Stimulated activated CD4-positive, alpha-beta T cell treated with anti-CD3 and anti-CD28 coated beads, Interleukin-4, amount 100 ng/mL, for 24 hours (primary cell): ENCODE results near the gene XAGE5.
"Not testable (repeated sequence)": the region's sequence is repeated elsewhere in the genome, so short reads cannot be mapped to it uniquely, and the experiment has no call there.

Source experiments
- DNase-seq: peaks from one replicate; pipeline ENCODE4 v3.0.0-alpha.2; 2020

The XAGE5 gene, protein sequence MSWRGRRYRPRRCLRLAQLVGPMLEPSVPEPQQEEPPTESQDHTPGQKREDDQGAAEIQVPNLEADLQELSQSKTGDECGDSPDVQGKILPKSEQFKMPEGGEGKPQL

DNA sequence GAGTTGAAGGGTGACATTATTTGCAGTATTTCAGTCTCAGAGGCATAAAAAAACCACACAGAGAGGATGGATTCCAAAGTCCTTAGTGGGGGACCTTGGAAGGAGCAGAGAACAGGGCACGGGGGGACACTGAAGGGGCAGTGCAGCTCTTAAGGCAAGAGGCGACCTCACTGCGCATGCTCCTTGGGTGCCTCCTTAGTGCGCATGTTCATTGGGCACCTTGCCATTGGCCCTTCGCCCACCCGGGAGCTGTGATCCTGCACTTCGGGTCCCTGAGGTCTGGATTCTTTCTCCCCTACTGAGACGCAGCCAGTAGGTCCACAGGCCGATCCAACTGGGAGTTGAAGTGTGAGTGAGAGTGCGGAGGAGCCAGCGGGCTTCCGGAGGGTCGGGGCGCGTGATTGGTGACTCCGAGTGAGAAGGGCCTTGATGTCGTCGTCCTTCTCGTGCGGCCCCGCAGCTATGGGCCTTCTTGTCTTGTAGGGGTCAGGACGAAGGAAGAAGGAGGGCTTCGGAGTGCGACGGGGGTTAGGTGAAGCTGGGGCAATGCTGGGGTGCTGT is at the start of gene XAGE5:
Gene XAGE5 (plus strand): TSS at position 223 of the 561 bp plus-strand sequence. CDS start 1,280 bp downstream, outside the sequence.
- DNase-seq = no peak

DNA sequence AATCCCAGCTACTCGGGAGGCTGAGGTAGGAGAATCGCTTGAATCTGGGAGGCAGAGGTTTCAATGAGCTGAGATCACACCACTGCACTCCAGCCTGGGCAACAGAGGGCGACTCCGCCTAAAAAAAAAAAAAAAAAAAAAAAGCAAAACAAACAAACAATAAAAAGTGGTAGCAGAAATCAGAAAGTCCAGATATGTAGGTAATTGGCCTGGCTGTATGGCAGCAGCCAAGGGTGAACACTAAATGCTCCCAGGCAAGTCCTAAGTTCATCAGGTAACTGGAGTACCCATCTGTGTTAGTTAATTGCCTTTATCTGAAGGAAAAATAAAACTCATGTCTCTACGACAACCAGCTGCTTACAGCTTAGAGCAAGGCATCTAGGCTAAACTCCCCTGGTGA is 45.1 kb upstream of the XAGE5 start:
- DNase-seq = not testable (repeated sequence)

DNA sequence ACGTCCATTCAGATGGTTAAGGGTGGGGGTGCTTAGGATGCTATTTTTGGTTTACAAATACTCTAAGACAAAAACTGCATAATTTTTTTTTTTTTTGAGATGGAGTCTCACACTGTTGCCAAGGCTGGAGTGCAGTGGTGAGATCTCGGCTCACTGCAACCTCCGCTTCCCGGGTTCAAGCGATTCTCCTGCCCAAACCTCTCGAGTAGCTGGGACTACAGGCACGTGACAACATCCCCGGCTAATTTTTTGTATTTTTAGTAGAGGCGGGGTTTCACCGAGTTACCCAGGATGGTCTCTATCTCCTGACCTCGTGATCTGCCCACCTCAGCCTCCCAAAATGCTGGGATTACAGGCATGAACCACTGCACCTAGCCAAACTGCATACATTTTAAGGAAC is 37.6 kb upstream of the XAGE5 start:
- DNase-seq = not testable (repeated sequence)

DNA sequence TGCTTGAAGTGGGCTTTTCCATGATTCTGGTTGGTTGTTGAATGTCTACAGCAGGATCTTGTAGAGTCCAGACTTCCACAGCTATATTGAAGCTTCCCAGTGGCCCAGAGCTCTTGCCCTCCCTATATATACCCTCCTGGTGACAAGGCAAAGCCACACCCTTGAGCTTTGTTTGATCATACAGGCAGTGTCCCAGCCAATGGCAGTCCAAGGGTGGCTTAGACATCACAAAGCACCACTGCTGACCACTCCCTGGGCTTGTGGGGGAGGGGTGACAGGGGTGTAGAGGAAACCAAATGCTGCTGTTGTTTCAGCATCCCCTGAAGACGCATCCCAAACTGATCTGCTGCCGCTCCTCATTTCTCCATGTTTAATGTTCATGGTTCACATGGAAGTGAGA is 13.8 kb upstream of the XAGE5 start, which contains the start of gene SPANXN5:
Gene SPANXN5 (minus strand): TSS at position 101 of the 400 bp plus-strand sequence. CDS start 79 bp downstream, at position 22.
- DNase-seq = not testable (repeated sequence)

DNA sequence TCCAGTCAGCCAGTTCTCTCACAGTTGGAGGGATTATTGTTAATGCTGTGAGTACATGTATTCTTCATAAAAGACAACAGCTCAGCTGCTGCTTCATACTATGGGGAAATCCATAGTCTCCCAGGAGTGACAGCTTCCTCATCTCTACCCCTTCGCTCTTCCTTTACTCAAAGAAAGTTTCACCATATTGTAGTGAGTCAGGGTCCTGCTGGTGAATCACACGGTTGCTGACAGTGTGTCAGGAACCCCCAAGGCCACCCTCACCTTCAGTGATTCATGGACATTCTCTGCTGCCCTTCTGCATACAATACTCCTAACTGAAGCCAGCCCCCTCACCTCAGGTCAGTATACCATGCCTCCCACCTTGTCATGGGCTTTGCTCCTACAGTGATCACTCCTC is 6.2 kb upstream of the XAGE5 start:
- DNase-seq = not testable (repeated sequence)

DNA sequence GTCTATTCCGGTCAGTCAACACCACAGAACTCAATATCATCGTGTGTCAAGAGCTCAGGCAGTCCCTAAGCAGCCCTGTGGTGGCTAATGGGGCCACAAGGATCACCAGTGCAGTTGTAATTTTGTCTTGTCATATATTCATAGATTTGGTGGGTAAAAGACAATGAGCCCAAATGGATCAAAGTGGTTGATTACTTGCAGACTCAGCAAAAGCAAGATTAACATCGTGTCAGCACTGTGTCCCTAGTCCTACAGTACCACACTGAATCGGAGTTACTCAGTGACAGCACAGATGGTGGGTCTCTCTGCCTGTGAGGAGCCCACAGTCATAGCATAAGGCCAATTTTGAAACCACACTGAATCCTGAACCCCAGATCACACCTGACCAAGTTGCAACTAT is 8.7 kb downstream of the XAGE5 start:
- no peak for DNase-seq

DNA sequence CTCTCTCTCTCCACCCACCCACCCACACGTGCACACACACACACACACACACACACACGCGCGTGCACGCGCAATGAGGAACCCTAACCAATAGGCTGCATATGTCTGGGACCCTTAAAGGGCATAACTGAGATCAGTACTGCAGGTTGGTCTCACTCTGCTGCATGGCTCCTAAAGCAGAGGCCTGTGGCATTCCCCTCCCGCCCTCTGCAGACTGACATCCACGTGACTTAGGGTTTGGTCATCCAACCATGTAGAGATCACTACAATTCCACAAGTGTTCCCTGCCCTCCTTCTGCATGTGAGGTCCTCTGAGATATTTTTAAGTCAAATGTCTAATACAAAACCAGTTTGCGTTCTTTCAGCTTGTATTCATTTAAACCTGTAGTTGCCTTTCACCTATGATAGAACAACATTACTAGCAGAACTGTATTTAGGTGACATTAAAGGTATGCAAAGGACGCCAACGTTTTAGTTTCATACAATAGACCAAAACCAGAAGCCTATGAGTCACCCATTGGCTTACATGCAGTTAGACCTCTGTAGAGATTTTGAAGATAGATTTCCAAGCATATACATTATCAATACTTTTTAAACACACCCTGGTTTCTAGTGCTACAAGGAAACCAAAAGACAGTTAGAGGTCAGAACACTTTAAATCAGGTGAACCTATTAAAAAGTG is 10.1 kb downstream of the XAGE5 start:
- DNase-seq = no peak

DNA sequence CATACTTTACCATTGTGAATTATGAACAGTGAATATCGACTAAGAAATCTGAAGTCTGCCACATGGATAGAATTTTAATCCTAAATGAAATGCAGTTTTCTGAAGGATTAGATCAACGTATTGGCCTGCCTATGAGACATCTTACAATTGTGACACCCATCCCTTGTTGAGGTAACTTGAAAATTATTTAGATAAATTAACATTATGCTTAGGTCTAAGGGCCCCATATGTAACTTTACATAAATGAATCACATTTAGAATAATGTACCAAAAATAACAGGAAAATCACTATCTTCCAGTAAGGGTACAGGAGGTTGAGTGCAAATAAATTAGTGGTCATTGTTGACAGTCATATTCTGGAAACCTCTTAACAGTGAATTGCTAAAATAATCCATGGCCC is 13.5 kb downstream of the XAGE5 start:
- no peak for DNase-seq

DNA sequence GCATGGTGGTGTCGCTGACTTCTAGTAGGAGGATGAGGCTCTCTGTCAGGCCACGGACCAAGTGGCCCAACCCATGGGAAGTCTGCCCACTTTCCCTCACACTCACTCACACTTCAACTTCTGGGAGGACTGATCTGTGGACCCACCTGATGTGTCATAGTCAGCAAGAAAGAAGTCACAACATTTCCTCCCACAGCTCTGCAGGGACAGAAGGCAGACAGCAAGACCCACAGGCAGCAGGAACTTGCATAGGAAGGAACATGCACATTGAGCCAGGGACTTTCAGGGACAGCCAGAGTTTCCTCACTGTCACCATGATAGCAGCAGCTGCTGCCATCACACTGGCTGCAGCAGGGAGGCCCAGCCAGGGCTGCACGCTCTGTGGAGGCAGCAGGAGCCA is 19.5 kb downstream of the XAGE5 start:
- DNase-seq = no peak

DNA sequence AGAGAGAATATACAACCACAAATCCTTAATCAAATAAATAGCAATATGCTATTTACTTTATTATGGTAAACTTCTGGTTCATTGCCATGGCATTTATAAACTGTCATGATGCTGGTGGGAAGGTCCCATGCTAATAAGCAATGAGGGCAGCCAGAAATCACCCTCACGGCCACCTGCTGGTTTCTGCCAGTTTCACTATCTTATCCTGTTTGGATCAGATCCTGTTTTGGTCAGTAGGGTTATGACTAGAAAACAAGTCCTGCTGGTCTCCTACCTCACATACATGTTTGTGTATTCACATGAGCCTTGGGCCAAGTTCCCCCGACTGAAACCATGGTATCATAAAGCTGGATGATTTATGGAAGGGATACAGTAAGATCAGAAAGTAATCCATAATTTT is 28.1 kb downstream of the XAGE5 start:
- DNase-seq = no peak

DNA sequence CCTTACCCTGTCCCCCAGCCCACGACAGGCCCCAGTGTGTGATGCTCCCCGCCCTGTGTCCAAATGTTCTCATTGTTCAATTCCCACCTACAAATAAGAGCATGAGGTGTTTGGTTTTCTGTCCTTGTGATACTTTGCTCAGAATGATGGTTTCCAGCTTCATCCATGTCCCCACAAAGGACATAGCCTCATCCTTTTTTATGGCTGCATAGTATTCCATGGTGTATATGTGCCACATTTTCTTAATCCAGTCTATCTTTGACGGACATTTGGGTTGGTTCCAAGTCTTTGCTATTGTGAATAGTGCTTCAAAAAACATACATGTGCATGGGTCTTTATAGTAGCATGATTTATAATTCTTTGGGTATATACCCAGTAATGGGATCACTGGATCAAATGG is 32.5 kb downstream of the XAGE5 start:
- DNase-seq = not testable (repeated sequence)

DNA sequence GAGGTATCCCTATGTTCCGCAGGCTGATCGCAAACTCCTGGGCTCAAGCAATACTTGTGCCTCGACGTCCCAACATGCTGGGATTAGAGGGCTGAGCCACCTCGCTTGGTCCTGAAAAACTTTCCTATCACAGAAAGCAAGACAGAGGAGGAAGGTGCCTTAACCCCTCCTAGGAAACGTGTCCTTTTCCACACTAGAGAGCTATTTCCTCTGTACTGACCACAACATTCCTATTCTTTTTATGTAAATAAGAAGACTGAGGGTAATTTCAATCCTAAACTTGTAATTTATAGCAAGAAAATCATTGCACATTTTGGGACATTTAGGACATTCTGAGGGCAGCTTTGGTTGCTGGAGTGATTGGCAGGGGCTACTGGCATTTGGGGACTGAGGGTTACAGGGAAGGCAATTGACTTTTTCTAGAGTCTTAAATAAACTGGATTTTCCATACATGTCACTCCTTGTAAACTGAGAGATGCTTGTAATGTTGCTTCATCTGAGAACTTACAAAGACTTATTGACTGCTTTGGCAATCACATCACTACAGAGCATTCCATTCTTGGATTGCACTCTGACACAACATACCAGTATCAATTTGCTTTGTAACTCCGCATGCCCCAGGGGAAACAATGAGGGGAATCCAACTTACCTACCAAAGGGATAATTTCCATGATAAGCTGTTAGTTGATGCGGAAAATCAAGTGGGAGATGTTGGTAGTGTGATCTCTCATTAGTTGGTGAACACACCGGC is 41.2 kb downstream of the XAGE5 start:
- DNase-seq = no peak

DNA sequence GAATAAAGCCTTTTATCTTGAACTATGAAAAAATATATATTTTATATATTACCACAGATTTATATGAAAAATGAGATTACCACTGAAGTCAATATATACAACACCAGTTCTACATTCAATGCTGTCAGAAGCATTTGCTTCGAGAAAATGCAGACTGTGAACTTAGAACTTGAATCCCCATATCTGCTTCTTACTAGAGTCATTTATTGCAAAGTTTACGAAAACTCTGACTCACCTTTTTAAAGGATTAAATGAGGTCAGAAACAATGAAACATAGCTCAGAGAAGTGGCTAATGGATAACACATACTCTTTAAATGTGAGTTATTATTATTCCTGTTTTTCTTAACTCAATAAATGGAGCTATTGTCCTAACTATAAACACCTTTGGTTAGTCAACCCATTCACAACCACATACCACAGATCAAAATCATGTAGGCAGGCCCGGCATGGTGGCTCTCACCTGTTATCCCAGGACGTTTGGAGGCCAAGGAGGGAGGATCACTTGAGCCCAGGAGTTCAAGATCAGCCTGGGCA is 46.0 kb downstream of the XAGE5 start:
- DNase-seq = not testable (repeated sequence)

DNA sequence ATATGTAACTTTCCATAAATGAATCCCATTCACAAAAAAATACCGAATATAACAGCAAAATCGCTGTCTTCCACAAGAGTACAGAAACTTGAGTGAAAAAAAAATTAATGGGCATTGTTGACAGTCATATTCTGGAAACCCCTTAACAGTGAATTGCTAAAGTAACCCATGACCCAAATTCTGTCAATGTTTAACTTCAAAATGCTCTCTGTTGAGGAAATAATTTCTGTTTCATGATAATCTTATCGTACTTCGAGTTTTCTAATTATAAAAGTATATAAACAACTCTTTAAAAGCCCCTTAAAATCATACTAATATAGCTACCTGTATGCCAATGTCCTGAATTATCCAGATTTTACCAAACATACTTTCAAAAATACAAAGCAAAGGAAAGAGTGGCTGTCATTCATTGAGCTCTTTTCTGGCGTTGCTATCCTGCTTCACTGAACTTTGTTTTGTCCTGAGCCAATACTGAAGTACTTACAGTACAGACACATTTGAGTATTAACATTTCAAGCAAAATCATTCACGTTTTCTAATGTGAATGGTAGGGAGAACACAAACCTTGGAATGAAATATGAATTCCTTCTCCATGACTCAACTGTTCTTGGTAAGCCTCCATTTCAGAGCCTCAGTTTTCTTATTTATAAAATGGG is 54.4 kb downstream of the XAGE5 start:
- DNase-seq = no peak
